ENCODE results near the gene VCAM1.
"Not testable (repeated sequence)": the region's sequence is repeated elsewhere in the genome, so short reads cannot be mapped to it uniquely, and the experiment has no call there.

The VCAM1 gene

DNA sequence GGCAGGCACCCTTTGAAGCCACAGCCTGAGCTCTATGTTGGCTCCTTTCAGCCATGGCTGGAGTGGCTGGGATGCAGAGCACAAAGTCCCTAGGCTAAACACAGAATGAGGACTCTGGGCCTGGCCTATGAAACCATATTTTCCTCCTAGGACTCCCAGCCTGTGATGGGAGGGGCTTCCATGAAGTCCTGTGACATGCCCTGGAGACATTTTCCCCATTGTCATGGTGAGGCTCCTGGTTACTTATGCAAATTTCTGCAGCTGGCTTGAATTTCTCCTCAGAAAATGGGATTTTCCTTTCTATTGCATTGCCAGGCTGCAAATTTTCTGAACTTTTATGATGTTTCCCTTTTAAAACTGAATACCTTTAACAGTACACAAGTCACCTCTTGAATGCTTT, 61.3 kb downstream of the VCAM1 start:
- DNase-seq (ENCODE audit: low spot score): no peak

DNA sequence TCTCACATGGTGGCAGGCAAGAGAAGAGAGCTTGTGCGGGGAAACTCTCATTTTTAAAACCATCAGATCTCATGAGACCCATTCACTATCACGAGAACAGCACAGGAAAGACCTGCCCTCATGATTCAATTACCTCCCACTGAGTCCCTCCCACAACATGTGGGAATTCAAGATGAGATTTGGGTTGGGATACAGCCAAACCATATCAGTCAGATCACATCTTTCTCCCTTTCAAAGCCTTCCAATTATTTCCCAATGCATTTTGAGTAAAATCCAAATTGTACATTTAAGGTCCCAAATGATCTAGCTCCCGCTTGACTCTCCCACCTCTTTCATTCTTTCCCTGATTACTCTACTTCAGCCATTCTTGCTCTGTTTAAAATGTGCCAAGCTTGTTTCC, 62.2 kb downstream of the VCAM1 start:
- not testable (repeated sequence) for DNase-seq (ENCODE audit: low spot score)

DNA sequence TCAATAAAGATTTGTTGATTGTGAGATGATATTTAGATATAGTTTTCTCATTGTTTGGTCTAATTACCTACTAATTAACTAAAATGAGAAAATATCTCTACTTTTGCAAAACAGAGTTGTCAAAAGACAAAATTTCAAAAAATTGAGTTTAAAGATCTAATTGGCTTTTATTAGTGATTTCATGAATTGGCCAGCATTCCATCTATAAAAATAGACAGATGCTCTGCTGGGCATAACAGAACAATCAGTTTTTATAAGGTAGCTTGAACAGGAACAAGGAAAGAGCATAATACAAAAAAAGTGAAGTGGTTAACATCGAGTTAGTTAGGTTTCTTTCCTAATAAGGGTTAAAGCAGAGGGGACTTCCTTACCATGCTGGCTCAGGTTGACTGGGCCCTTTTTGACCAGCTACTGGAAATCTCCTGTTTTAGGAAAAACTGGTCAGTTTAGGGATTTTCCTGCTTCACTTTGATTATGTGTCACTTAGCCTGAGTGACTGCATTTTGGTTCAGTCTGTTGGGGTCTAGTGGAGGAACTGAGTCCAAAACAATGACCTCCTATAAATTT, 63.0 kb downstream of the VCAM1 start:
- DNase-seq (ENCODE audit: low spot score): no peak

DNA sequence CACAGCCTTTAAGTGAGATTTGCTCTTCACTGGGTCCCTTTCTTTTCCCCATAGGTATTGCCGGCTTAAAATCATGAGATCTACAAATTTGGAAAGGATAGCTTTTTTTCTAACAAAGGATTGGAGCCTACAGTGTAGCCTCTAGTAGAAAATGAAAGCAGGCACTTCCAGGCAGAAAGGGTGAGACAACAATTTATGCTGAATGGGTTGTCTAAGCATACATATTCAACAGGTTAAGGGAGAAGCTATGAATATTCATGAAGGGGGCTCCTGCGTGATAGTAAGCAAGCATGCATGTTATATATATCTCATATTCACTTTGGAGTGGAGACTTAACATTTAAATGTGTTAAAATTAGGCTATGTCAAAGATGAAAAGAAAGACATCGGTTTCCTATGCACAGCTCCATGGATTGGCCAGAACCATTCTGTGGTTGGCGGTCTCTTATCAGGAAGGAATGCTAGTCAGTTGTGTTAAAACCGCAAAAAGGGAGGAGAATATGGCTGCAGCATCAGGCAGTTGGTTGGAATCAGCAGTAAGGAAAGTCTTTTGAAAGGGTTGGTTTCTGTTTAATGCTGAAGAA, 66.0 kb downstream of the VCAM1 start:
- no peak for DNase-seq (ENCODE audit: low spot score)

- DNase-seq (ENCODE audit: low spot score): no peak
Observed at GRCh38 chr1:100786870-100787269, 67.3 kb downstream of the VCAM1 start.

Measured in iPS-NIHi11 (cell line).